GM21576 (cell line): ENCODE results near the gene RNF214.
"Not testable (repeated sequence)": the region's sequence is repeated elsewhere in the genome, so short reads cannot be mapped to it uniquely, and the experiment has no call there.

ENCODE experiments used
- ATAC-seq: cut with Tn5 transposase; IDR thresholded peaks from one replicate; pipeline ENCODE4 v1.9.1; 2021; ENCODE audit warnings: mild to moderate bottlenecking, moderate library complexity; ENCODE audit not compliant: unreplicated experiment

Gene RNF214

GRCh38 chr11:117197516-117198456 is 34.7 kb upstream of the RNF214 start:
- ATAC-seq, result no peak

GRCh38 chr11:117198613-117199012 is 33.9 kb upstream of the RNF214 start:
- no peak for ATAC-seq

GRCh38 chr11:117199053-117199915 is 33.2 kb upstream of the RNF214 start, which contains the start of gene TAGLN:
Gene TAGLN, plus strand, starts transcription at chr11:117199370. Its CDS starts 3,644 bp downstream, at chr11:117203014.
- ATAC-seq, result no peak

- no peak for ATAC-seq
Measured at GRCh38 chr11:117199916-117200812, 32.3 kb upstream of the RNF214 start.

- ATAC-seq, result no peak
Measured at GRCh38 chr11:117200813-117201657, 31.4 kb upstream of the RNF214 start.

- ATAC-seq, result no peak
Measured at GRCh38 chr11:117201658-117202305, 30.7 kb upstream of the RNF214 start.

- no peak for ATAC-seq
Measured at GRCh38 chr11:117202386-117203068, 29.9 kb upstream of the RNF214 start.

GRCh38 chr11:117203069-117203407 is 29.4 kb upstream of the RNF214 start:
- ATAC-seq, result no peak

GRCh38 chr11:117204283-117205080 is 28.0 kb upstream of the RNF214 start:
- ATAC-seq, result no peak

GRCh38 chr11:117205211-117205818 is 27.2 kb upstream of the RNF214 start:
- no peak for ATAC-seq

GRCh38 chr11:117206111-117206510 is 26.4 kb upstream of the RNF214 start:
- not testable (repeated sequence) for ATAC-seq

GRCh38 chr11:117206859-117207258 is 25.6 kb upstream of the RNF214 start:
- not testable (repeated sequence) for ATAC-seq

- ATAC-seq, result not testable (repeated sequence)
Measured at GRCh38 chr11:117207481-117207880, 25.0 kb upstream of the RNF214 start.

GRCh38 chr11:117208710-117209109 is 23.8 kb upstream of the RNF214 start:
- not testable (repeated sequence) for ATAC-seq

- ATAC-seq, result not testable (repeated sequence)
Measured at GRCh38 chr11:117209351-117210125, 22.9 kb upstream of the RNF214 start.

- ATAC-seq, result no peak
Measured at GRCh38 chr11:117210620-117211019, 21.9 kb upstream of the RNF214 start.
